ENCODE results near the gene NBEAL2.

NBEAL2 gene, protein sequence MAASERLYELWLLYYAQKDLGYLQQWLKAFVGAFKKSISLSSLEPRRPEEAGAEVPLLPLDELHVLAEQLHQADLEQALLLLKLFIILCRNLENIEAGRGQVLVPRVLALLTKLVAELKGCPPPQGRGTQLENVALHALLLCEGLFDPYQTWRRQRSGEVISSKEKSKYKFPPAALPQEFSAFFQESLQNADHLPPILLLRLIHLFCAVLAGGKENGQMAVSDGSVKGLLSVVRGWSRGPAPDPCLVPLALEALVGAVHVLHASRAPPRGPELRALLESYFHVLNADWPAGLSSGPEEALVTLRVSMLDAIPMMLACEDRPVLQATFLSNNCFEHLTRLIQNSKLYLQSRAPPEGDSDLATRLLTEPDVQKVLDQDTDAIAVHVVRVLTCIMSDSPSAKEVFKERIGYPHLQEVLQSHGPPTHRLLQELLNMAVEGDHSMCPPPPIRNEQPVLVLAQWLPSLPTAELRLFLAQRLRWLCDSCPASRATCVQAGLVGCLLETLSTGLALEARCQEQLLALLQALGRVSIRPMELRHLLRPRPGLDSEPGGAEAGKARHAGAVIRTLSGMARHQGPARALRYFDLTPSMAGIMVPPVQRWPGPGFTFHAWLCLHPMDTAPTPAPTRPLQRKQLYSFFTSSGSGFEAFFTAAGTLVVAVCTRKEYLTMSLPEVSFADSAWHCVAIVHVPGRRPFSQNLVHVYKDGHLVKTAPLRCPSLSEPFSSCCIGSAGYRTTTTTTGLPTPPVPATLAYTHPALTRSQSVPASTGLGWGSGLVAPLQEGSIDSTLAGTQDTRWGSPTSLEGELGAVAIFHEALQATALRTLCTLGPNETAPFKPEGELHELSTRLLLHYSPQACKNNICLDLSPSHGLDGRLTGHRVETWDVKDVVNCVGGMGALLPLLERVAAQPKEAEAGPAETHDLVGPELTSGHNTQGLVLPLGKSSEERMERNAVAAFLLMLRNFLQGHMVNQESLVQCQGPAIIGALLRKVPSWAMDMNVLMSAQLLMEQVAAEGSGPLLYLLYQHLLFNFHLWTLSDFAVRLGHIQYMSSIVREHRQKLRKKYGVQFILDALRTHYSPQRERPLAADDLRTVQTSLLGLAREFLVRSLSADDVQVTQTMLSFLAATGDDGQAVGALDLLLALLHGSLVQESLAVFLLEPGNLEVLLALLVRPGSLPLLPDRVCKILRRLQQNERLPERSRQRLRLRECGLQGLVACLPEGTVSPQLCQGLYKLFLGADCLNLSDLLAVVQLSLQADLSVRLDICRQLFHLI (N-terminal part only)

DNA sequence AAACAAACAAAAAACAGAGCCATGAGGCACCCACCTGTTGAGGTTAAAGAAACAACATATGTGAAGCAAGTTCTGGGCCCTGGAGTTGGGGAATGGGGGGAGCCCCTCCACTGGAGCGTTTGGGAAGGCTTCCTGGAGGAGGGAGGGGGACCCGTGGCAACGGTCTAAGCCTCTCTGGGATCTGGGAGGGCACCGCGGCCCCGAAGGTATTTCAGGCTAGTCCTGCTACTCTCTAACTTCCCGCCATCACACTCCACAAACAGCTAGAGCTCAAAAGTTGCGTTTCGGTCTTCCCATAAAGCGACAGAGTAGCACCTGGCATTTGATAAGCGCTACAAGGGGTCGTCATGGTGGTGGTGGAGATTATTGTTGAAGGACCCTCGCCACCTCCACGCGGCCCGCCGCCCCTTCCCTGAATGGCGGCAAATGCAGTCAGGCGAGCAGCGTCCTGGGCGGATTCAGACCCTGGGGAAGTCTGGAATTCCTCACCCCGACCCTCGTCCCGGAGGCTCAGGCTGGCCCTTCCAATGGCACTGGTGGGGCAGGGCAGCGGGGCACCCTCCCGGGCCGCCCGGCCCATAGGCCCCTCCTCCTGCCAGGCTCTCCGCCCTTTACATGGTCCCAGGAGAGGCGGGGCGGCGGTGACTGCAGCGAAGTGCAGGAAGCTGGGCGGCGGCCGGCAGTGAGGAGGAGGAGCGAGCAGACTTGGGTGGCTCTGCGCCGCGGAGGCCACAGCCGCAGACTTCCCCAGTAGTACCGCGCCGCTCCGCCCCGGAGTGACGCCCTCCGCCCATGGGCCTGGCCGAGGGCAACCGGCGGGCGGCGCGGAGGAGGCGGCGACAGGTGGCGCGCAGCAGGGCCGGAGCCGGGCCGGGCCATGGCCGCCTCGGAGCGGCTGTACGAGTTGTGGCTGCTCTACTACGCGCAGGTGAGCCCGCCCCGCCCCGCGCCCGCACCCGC, at the start of gene NBEAL2:
NBEAL2 (plus strand) TSS at position 682 of the 960 bp plus-strand sequence; CDS start at position 878, 196 bp downstream.
- peak in 52 of 56 donors; percentile 5 to 88 (median 58) for DNase-seq

DNA sequence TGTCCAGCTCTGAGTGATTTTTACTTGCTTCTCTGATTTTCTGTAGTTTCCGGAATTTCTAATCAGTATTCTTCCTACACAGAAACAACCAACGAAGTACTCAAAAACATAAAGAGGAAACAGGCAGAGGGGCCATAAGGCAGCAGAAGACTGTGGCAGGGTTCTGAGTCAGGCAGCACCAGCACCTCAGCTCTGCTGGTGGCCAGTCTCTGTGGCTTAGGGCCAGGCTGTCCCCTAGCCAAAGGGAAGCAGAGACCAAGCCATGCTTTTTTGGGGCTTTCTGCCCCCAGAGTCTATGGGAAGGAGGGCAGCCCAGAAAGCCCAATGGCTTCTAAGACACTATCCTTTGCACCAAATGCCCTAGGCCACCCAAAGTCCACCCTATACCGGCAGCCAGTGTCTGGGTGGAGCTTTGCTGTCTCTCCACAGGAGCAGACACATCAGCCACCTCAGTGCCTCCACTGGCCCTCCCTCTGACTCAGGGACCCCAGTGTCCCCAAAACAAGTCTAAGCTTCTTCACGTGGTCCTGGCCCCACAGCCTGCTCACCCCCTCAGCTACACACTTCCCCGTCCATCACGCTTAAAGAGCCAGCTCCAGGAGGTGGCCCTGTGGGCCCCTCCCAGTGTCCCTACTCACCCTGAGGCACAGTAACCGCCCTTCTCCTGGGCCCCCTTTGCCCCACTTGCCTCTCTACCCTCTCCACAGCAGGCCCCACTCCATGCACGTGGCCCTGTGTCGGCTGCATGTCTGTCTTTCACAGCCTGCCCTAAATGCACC, 49.1 kb upstream of the NBEAL2 start:
- no peak for DNase-seq

- no peak for DNase-seq
Measured at GRCh38 chr3:46930945-46931403, 48.5 kb upstream of the NBEAL2 start.

DNA sequence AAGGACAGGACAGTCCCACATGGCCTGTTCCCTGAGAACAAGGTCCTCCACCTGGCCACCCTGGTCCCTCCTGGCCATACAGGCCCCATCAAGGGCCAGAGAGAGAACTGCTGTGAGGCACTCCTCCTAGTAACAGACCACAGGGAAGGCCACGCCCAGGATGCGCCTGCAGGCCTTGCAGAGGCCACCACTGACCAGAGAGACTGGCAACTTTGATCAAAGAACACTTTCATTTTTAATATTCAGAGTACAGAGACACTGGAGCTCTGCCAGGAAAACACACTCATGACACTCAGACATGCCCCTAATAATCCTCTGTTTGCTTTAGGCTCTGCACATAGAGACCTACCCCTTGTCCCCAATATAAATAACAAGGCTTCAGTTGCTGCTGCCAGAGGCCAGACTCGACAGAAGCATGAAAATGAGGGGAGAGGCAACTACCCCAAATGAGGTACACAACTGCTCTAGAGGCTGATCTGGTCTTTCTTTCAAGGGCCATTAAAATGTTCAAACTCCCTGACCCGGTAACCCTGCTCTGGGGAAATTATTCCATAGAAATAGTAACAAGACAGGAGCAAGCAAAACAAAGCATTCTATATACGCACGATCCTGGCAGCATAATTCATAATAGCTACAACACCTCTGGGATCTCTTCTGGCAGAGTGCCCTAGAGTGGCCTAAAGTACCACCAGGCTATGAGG, 47.7 kb upstream of the NBEAL2 start:
- peak in 1 of 56 donors; percentile 66 for DNase-seq

- DNase-seq = no peak
Measured at GRCh38 chr3:46932455-46933225, 46.8 kb upstream of the NBEAL2 start.

- DNase-seq = no peak
Measured at GRCh38 chr3:46933261-46933660, 46.2 kb upstream of the NBEAL2 start.

- peak in 6 of 56 donors; percentile 14 to 47 (median 26) for DNase-seq
Measured at GRCh38 chr3:46934072-46934471, 45.4 kb upstream of the NBEAL2 start.

- peak in 3 of 56 donors; percentile 23 to 56 (median 25) for DNase-seq
Measured at GRCh38 chr3:46934498-46935167, 44.8 kb upstream of the NBEAL2 start.

DNA sequence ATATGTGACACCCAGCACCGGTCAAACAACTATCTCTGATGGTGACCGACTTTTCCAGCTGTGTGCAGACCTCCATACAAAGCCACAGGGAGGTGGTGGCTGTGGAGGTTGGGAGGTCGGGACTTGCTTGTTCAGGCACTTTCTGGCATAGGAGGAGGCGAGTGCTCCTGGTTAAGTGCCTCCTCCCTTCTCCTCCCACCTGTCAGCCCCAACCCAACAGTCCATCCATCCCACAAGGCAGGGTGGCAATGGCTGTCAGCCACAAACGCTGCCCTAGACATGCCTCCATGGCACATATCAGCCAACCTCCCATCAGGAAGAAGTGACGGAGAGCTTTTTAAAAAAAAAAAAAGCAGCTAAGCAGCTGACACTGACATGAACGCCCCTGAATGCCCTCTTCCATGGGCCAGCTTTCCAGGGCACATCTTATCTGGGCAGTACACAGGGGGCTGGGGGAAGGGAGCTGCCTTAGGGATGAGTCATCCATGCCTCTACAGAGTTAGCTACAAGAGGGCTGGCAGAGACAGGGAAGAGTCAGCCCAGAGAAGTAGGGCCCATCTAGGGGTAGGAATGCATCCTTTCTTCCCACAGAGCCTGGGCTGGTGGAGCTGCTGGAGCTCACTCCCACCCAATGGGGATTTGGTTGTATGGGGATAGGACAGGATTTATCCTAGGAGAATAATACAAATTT, 44.2 kb upstream of the NBEAL2 start:
- peak in 7 of 56 donors; percentile 11 to 63 (median 21) for DNase-seq

GRCh38 chr3:46935989-46936558, 43.4 kb upstream of the NBEAL2 start:
- DNase-seq = no peak

DNA sequence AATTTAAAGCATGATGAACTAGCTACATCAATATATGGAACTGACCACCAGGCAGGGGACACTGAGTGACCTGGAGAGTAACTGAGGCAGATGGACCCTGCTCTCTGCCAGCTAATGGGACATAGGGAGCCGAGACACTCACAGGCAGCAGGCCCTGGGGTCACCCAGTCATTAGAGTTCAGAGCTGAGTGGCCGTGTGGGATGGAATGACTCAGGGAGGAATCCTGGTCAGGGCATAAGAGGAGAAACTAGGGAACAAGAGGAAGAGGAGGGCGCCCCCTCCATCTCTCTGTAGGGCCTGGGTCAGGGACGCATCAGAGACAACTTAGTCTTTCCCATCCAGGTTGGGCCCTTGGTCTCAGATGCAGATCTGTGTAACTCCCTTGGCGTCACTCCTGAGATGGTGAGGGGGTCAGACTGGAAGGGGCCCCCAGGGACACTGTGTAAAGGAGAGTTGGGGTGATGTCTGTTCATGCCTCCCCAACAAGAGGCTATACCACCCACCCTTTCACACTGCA, 42.7 kb upstream of the NBEAL2 start:
- no peak for DNase-seq

DNA sequence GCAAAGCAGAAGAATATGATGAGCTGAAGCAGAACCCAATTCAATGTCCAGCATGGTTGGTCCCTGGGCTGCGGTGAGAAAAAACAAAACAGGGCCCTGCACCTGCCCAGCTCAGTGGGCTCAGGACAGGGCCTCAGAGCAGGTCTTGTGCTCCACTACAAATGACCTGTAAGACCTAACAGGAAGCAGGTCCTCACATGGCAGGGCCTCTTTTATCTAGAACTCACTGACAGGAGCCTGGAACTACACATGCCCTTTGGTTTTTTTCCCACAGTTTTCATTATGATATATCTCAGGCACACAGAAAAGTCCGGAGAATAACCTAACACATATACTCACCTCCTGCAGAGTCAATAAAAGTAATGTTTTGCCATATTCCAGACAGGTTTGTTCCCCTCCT, 41.3 kb upstream of the NBEAL2 start:
- no peak for DNase-seq

DNA sequence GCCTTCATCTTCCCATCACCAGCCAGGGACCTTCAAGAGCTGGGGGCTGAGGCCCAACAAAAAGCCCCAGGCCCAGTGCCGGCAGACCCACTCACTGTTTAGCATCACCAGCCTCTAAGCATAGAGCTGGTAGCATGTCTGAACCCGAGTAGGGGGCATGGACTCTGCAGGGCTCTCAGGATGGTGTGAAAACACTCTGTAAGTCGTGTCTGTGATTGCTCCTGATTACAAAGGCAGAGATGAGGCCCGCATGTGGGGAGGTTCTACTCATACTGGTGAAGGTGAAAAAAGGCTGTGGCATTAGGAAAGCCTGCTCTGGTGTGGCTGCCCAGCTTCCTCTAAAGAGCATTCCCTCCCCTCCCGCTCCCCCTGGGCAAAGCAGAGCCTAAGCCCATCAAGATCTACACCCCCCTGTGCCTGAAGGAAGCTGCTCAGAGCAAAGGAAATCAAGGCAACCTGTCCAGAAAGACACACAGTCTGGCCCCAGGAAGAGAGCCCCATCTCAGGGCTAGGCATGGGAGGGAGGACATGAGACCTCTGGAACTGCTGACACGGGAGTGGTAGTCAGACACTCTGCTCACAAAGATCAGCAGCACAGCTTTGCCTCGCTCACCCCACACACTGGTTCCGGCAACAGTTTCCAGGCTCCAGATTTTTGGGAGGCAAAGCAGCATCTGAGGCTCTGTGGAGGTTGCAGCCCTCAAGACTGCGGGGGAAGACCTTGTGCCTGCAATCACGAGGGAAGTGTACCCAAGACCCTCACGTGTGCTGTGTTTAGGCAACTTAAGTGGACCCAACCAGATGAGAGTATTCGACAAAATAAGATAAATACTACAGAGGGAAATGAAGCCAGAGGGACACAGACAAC, 39.7 kb upstream of the NBEAL2 start:
- DNase-seq = no peak

- no peak for DNase-seq
Measured at GRCh38 chr3:46942076-46942475, 37.4 kb upstream of the NBEAL2 start.
